ENCODE data around the gene POU2F1.

DNA sequence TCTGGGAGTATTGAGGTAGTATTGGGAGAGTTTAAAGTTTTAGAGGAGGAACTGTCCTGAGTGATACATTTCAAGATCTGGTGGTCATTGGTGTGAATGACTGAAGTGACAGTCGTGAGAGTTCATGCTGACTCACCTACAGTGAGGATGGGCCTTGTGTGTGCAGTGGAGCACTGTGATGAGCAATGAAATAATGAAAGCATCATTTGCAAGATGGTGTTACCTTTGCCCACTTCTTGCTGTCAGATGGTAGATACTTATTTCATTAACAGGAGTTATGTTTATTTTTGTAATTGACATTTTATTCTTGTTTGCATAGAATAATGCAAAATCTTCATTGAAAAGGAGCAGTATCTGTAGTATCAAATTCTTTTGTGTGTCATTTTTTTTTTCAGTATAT is 29.0 kb downstream of the POU2F1 start:
- TF ChIP-seq YY1 (IDR thresholded peaks at IDR 0.05; ENCODE audit: insufficient read depth, insufficient read length), result no peak
- no peak for TF ChIP-seq SUZ12 (IDR thresholded peaks at IDR 0.05; ENCODE audit: extremely low read depth, insufficient read depth, insufficient read length)
- TF ChIP-seq ZNF274 (IDR thresholded peaks at IDR 0.05; ENCODE audit: low read depth, low read length), result no peak
